ENCODE results near the gene EPHA1.

DNA sequence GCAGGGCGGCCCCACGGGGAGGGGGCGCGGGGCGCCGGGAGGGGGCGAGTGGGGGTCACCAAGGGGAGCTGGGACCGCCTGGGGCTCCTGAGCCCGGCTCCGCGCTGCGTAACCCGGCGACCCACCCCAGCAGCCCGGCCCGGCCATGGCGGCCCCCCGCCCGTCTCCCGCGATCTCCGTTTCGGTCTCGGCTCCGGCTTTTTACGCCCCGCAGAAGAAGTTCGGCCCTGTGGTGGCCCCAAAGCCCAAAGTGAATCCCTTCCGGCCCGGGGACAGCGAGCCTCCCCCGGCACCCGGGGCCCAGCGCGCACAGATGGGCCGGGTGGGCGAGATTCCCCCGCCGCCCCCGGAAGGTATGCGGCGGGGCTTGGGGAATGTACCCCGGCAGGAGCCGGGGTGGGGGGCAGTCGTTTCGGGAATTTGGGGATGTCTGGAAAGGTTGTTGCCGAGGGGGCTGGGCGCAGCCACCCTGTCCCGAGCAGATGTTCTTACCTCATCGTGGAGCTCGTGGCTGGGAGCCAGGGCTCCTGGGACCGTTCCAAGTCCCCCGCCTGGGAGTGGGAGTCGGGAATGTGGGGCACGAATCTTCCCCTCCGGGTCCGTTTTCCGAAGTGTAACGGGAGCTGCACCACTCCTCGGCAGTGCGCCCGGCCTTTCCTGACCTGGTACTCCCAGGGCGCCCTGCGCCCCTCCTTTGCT, 27.1 kb downstream of the EPHA1 start:
- TF ChIP-seq, protein P1, sequence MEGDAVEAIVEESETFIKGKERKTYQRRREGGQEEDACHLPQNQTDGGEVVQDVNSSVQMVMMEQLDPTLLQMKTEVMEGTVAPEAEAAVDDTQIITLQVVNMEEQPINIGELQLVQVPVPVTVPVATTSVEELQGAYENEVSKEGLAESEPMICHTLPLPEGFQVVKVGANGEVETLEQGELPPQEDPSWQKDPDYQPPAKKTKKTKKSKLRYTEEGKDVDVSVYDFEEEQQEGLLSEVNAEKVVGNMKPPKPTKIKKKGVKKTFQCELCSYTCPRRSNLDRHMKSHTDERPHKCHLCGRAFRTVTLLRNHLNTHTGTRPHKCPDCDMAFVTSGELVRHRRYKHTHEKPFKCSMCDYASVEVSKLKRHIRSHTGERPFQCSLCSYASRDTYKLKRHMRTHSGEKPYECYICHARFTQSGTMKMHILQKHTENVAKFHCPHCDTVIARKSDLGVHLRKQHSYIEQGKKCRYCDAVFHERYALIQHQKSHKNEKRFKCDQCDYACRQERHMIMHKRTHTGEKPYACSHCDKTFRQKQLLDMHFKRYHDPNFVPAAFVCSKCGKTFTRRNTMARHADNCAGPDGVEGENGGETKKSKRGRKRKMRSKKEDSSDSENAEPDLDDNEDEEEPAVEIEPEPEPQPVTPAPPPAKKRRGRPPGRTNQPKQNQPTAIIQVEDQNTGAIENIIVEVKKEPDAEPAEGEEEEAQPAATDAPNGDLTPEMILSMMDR (IDR thresholded peaks at IDR 0.05; ENCODE audit: insufficient read depth, low read length, poor library complexity, severe bottlenecking), result no peak
- no peak for TF ChIP-seq EZH2phosphoT487 (conservative IDR thresholded peaks at IDR 0.05; ENCODE audit: low read length)
